ENCODE measurements around the gene GABRP. TPM values are rescaled to one million over a fixed set of nuclear protein-coding genes. Genes with fewer than 3 reads are reported as not detected.
"Not testable (repeated sequence)": the region's sequence is repeated elsewhere in the genome, so short reads cannot be mapped to it uniquely, and the experiment has no call there.

Gene GABRP
- total RNA-seq, 1 donor: under 0.01 TPM

GRCh38 chr5:170758481-170758880, 25.0 kb upstream of the GABRP start:
- Histone ChIP-seq H3K4me3 (ENCODE audit: insufficient read depth, low read length) (no peak overlapping the region), H3K9me3 (ENCODE audit: low read depth, low read length) (no peaks in the 10 kb centered on the region), H3K4me1 (ENCODE audit: insufficient read depth, low read length) (peaks cover 6% of the 10 kb centered on the region), H3K36me3 (ENCODE audit: insufficient read depth, low read length) (no peaks in the 10 kb centered on the region), H4K20me1 (ENCODE audit: insufficient read depth, low read length) (no peaks in the 10 kb centered on the region), H2AFZ (ENCODE audit: low read length) (no peak overlapping the region), H3K27ac (ENCODE audit: low read depth, low read length) (no peak overlapping the region), H3K27me3 (ENCODE audit: insufficient read depth, low read length) (no peaks in the 10 kb centered on the region), H3K79me2 (ENCODE audit: insufficient read depth, low read length) (no peaks in the 10 kb centered on the region), H3K4me2 (ENCODE audit: insufficient read depth, low read length) (no peak overlapping the region)
- no peak for DNase-seq (ENCODE audit: insufficient read length, low spot score, missing footprints)
- TF ChIP-seq CTCF (IDR thresholded peaks at IDR 0.05; ENCODE audit: extremely low read depth, low read depth, low read length): no peak

GRCh38 chr5:170760113-170760512, 23.4 kb upstream of the GABRP start:
- peaks cover 6% of the 10 kb centered on the region for H3K4me1 ChIP-seq (ENCODE audit: insufficient read depth, low read length)

DNA sequence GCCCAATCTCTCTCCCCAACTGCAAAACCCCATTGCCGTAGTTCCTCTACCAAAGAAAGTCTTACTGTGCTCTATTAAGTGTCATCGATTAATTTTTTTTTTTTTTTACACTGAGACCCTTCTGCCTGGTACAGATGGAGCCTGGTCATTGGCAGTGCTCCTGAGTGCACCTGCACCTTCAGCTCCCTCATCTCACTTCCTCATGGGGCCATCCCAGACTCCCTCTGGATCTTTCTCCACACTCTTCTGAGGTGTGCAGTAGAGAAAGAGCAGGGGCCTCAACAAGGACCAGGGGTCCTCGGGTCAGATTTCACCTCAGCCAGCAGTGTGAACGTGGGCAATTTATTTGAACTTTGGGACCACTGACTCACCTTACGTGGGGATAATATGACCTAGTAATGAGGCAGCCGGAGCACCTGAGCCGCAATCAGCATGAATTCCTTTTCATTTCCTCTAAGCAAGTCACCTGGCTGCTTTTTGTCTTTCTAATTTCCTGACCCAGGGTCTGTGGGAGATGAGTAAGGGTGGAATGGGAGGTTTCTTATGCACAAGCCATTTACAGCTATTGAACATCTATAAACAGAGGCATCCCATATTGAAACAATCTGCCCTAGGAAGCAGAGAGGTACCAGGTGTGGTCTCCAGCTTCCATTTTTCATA, 22.3 kb upstream of the GABRP start:
- no peak overlapping the region for H3K27ac ChIP-seq (ENCODE audit: low read depth, low read length)
- no peaks in the 10 kb centered on the region for H3K36me3 ChIP-seq (ENCODE audit: insufficient read depth, low read length)
- no peaks in the 10 kb centered on the region for H3K79me2 ChIP-seq (ENCODE audit: insufficient read depth, low read length)
- H3K4me3 ChIP-seq (ENCODE audit: insufficient read depth, low read length): no peak overlapping the region
- H3K9me3 ChIP-seq (ENCODE audit: low read depth, low read length): no peaks in the 10 kb centered on the region
- no peak overlapping the region for H2AFZ ChIP-seq (ENCODE audit: low read length)
- no peaks in the 10 kb centered on the region for H3K27me3 ChIP-seq (ENCODE audit: insufficient read depth, low read length)
- H4K20me1 ChIP-seq (ENCODE audit: insufficient read depth, low read length): no peaks in the 10 kb centered on the region
- peaks cover 6% of the 10 kb centered on the region for H3K4me1 ChIP-seq (ENCODE audit: insufficient read depth, low read length)
- H3K4me2 ChIP-seq (ENCODE audit: insufficient read depth, low read length): no peak overlapping the region
- TF ChIP-seq CTCF (IDR thresholded peaks at IDR 0.05; ENCODE audit: extremely low read depth, low read depth, low read length): no peak
- no peak for DNase-seq (ENCODE audit: insufficient read length, low spot score, missing footprints)

More at GRCh38 chr5:170760113-170760512, 23.4 kb upstream of the GABRP start:
- no peak overlapping the region for H2AFZ ChIP-seq (ENCODE audit: low read length)
- no peak overlapping the region for H3K4me2 ChIP-seq (ENCODE audit: insufficient read depth, low read length)
- H3K36me3 ChIP-seq (ENCODE audit: insufficient read depth, low read length): no peaks in the 10 kb centered on the region
- no peak for TF ChIP-seq CTCF (IDR thresholded peaks at IDR 0.05; ENCODE audit: extremely low read depth, low read depth, low read length)
- no peaks in the 10 kb centered on the region for H4K20me1 ChIP-seq (ENCODE audit: insufficient read depth, low read length)
- no peak overlapping the region for H3K4me3 ChIP-seq (ENCODE audit: insufficient read depth, low read length)
- H3K79me2 ChIP-seq (ENCODE audit: insufficient read depth, low read length): no peaks in the 10 kb centered on the region
- H3K27me3 ChIP-seq (ENCODE audit: insufficient read depth, low read length): no peaks in the 10 kb centered on the region
- H3K27ac ChIP-seq (ENCODE audit: low read depth, low read length): no peak overlapping the region
- DNase-seq (ENCODE audit: insufficient read length, low spot score, missing footprints): no peak
- no peaks in the 10 kb centered on the region for H3K9me3 ChIP-seq (ENCODE audit: low read depth, low read length)

GRCh38 chr5:170761708-170762066, 21.8 kb upstream of the GABRP start:
- Histone ChIP-seq H3K27ac (ENCODE audit: low read depth, low read length) (no peak overlapping the region), H3K79me2 (ENCODE audit: insufficient read depth, low read length) (no peaks in the 10 kb centered on the region), H3K36me3 (ENCODE audit: insufficient read depth, low read length) (no peaks in the 10 kb centered on the region), H3K9me3 (ENCODE audit: low read depth, low read length) (no peaks in the 10 kb centered on the region), H3K4me2 (ENCODE audit: insufficient read depth, low read length) (no peak overlapping the region), H3K4me3 (ENCODE audit: insufficient read depth, low read length) (no peak overlapping the region), H3K4me1 (ENCODE audit: insufficient read depth, low read length) (peaks cover 6% of the 10 kb centered on the region), H4K20me1 (ENCODE audit: insufficient read depth, low read length) (no peaks in the 10 kb centered on the region), H3K27me3 (ENCODE audit: insufficient read depth, low read length) (no peaks in the 10 kb centered on the region), H2AFZ (ENCODE audit: low read length) (no peak overlapping the region)
- DNase-seq (ENCODE audit: insufficient read length, low spot score, missing footprints): no peak
- no peak for TF ChIP-seq CTCF (IDR thresholded peaks at IDR 0.05; ENCODE audit: extremely low read depth, low read depth, low read length)

- H3K4me1 ChIP-seq (ENCODE audit: insufficient read depth, low read length); H2AFZ ChIP-seq (ENCODE audit: low read length); H3K4me2 ChIP-seq (ENCODE audit: insufficient read depth, low read length); H3K36me3 ChIP-seq (ENCODE audit: insufficient read depth, low read length); H3K27ac ChIP-seq (ENCODE audit: low read depth, low read length); H3K4me3 ChIP-seq (ENCODE audit: insufficient read depth, low read length); H3K79me2 ChIP-seq (ENCODE audit: insufficient read depth, low read length); H3K27me3 ChIP-seq (ENCODE audit: insufficient read depth, low read length); H4K20me1 ChIP-seq (ENCODE audit: insufficient read depth, low read length); DNase-seq (ENCODE audit: insufficient read length, low spot score, missing footprints); H3K9me3 ChIP-seq (ENCODE audit: low read depth, low read length): not testable (repeated sequence)
Observed at GRCh38 chr5:170762298-170762697, 21.2 kb upstream of the GABRP start.

- H3K36me3 ChIP-seq (ENCODE audit: insufficient read depth, low read length); H3K4me3 ChIP-seq (ENCODE audit: insufficient read depth, low read length); H2AFZ ChIP-seq (ENCODE audit: low read length); H3K27ac ChIP-seq (ENCODE audit: low read depth, low read length); H4K20me1 ChIP-seq (ENCODE audit: insufficient read depth, low read length); H3K27me3 ChIP-seq (ENCODE audit: insufficient read depth, low read length); DNase-seq (ENCODE audit: insufficient read length, low spot score, missing footprints); H3K4me1 ChIP-seq (ENCODE audit: insufficient read depth, low read length); H3K9me3 ChIP-seq (ENCODE audit: low read depth, low read length); H3K4me2 ChIP-seq (ENCODE audit: insufficient read depth, low read length); H3K79me2 ChIP-seq (ENCODE audit: insufficient read depth, low read length): not testable (repeated sequence)
Observed at GRCh38 chr5:170765868-170766267, 17.7 kb upstream of the GABRP start.
